ENCODE results near the gene AP1M1. TPM values are rescaled to one million over a fixed set of nuclear protein-coding genes. Genes with fewer than 3 reads are reported as not detected.

The AP1M1 gene
- total RNA-seq, 2 donors from 2014 or later, result 35.0 to 51.6 TPM

- Histone ChIP-seq H3K4me1 (ENCODE audit: control insufficient read depth, insufficient read depth, low read length) (no peaks in the 10 kb centered on the region), H3K4me3 (ENCODE audit: low read length) (no peak overlapping the region), H3K36me3 (ENCODE audit: control insufficient read depth, insufficient read depth, low read length) (no peaks in the 10 kb centered on the region), H3K9me3 (ENCODE audit: control insufficient read depth, low read length) (no peaks in the 10 kb centered on the region), H3K27ac (ENCODE audit: low read depth, low read length) (no peak overlapping the region), H3K27me3 (ENCODE audit: control insufficient read depth, insufficient read depth, low read length, poor library complexity, severe bottlenecking) (no peaks in the 10 kb centered on the region), H3K9ac (ENCODE audit: extremely low read depth, low read length, poor library complexity, severe bottlenecking) (no peak overlapping the region)
- no peak for DNase-seq
- H3K4me3 Mint-ChIP-seq, result no peak overlapping the region
- H3K36me3 Mint-ChIP-seq (ENCODE audit: low read depth), result no peaks in the 10 kb centered on the region
- H3K27me3 Mint-ChIP-seq (ENCODE audit: insufficient read depth), result no peaks in the 10 kb centered on the region
- no peaks in the 10 kb centered on the region for H3K4me1 Mint-ChIP-seq
- H3K27ac Mint-ChIP-seq, result no peak overlapping the region
- 83 to 85% methylated on average over 7 to 13 of the region's 13 CpGs for WGBS, 2 experiments (ENCODE audit: insufficient coverage in 1 of 2, insufficient read length in 1 of 2)
- no peaks in the 10 kb centered on the region for H3K9me3 Mint-ChIP-seq
- no peak for TF ChIP-seq CTCF (conservative IDR thresholded peaks at IDR 0.05)
Observed at GRCh38 chr19:16164222-16164890, 33.4 kb upstream of the AP1M1 start.

- 80 to 84% methylated on average over 1 of the region's 1 CpG for WGBS, 2 experiments (ENCODE audit: insufficient coverage in 1 of 2, insufficient read length in 1 of 2)
Observed at GRCh38 chr19:16166417-16166816, 31.3 kb upstream of the AP1M1 start.

GRCh38 chr19:16167055-16167454 is 30.7 kb upstream of the AP1M1 start:
- Histone ChIP-seq H3K9me3 (ENCODE audit: control insufficient read depth, low read length) (no peaks in the 10 kb centered on the region), H3K9ac (ENCODE audit: extremely low read depth, low read length, poor library complexity, severe bottlenecking) (no peak overlapping the region), H3K4me1 (ENCODE audit: control insufficient read depth, insufficient read depth, low read length) (no peaks in the 10 kb centered on the region), H3K27me3 (ENCODE audit: control insufficient read depth, insufficient read depth, low read length, poor library complexity, severe bottlenecking) (no peaks in the 10 kb centered on the region), H3K27ac (ENCODE audit: low read depth, low read length) (no peak overlapping the region), H3K4me3 (ENCODE audit: low read length) (no peak overlapping the region), H3K36me3 (ENCODE audit: control insufficient read depth, insufficient read depth, low read length) (no peaks in the 10 kb centered on the region)
- H3K36me3 Mint-ChIP-seq (ENCODE audit: low read depth), result no peaks in the 10 kb centered on the region
- H3K27ac Mint-ChIP-seq, result no peak overlapping the region
- WGBS, 2 experiments (ENCODE audit: insufficient coverage in 1 of 2, insufficient read length in 1 of 2), result 88 to 96% methylated on average over 3 to 5 of the region's 5 CpGs
- no peaks in the 10 kb centered on the region for H3K4me1 Mint-ChIP-seq
- no peak overlapping the region for H3K4me3 Mint-ChIP-seq
- no peak for DNase-seq
- TF ChIP-seq CTCF (conservative IDR thresholded peaks at IDR 0.05), result no peak
- no peaks in the 10 kb centered on the region for H3K27me3 Mint-ChIP-seq (ENCODE audit: insufficient read depth)
- H3K9me3 Mint-ChIP-seq, result no peaks in the 10 kb centered on the region

More at GRCh38 chr19:16166417-16166816, 31.3 kb upstream of the AP1M1 start:
- no peak overlapping the region for H3K9ac ChIP-seq (ENCODE audit: extremely low read depth, low read length, poor library complexity, severe bottlenecking)
- no peaks in the 10 kb centered on the region for H3K27me3 ChIP-seq (ENCODE audit: control insufficient read depth, insufficient read depth, low read length, poor library complexity, severe bottlenecking)
- no peak for DNase-seq
- TF ChIP-seq CTCF (conservative IDR thresholded peaks at IDR 0.05), result no peak
- no peak overlapping the region for H3K27ac ChIP-seq (ENCODE audit: low read depth, low read length)
- no peak overlapping the region for H3K27ac Mint-ChIP-seq
- H3K36me3 ChIP-seq (ENCODE audit: control insufficient read depth, insufficient read depth, low read length), result no peaks in the 10 kb centered on the region
- no peak overlapping the region for H3K4me3 ChIP-seq (ENCODE audit: low read length)
- H3K36me3 Mint-ChIP-seq (ENCODE audit: low read depth), result no peaks in the 10 kb centered on the region
- H3K9me3 ChIP-seq (ENCODE audit: control insufficient read depth, low read length), result no peaks in the 10 kb centered on the region
- no peaks in the 10 kb centered on the region for H3K4me1 ChIP-seq (ENCODE audit: control insufficient read depth, insufficient read depth, low read length)
- no peaks in the 10 kb centered on the region for H3K27me3 Mint-ChIP-seq (ENCODE audit: insufficient read depth)
- no peak overlapping the region for H3K4me3 Mint-ChIP-seq
- H3K9me3 Mint-ChIP-seq, result no peaks in the 10 kb centered on the region
- no peaks in the 10 kb centered on the region for H3K4me1 Mint-ChIP-seq

Data from endodermal cell (in vitro differentiated cells).